ENCODE data around the gene FAM118A.

DNA sequence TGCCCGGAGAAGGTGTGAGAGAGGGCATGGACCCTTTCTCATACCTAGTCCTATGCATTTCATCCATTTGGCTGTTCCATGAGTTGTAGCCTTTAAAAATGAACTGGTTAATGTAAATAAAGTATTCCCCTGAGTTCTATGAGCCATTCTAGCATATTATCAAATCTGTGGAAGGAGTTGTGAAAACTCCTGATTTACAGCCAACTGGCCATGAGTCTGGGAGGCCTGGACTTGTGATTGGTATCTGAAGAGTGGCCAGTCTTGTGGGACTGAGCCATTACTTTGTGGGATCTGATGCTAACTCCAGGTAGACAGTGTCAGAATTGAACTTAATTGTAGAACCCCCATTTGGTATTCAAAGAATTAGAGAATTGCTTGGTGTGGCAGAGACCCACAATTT is 48.4 kb downstream of the FAM118A start:
- TF ChIP-seq, protein P1, sequence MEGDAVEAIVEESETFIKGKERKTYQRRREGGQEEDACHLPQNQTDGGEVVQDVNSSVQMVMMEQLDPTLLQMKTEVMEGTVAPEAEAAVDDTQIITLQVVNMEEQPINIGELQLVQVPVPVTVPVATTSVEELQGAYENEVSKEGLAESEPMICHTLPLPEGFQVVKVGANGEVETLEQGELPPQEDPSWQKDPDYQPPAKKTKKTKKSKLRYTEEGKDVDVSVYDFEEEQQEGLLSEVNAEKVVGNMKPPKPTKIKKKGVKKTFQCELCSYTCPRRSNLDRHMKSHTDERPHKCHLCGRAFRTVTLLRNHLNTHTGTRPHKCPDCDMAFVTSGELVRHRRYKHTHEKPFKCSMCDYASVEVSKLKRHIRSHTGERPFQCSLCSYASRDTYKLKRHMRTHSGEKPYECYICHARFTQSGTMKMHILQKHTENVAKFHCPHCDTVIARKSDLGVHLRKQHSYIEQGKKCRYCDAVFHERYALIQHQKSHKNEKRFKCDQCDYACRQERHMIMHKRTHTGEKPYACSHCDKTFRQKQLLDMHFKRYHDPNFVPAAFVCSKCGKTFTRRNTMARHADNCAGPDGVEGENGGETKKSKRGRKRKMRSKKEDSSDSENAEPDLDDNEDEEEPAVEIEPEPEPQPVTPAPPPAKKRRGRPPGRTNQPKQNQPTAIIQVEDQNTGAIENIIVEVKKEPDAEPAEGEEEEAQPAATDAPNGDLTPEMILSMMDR (IDR thresholded peaks at IDR 0.05): no peak
- TF ChIP-seq POLR2A (IDR thresholded peaks at IDR 0.05): no peak

Data from right lobe of liver (tissue), 4 donors.